BLaER1 treated with 17β-estradiol and CSF1 and Interleukin-3, amounts not matched to agents 10 nM and 100 nM (cell line): ENCODE results near the gene BTD.

Experiments
- H3K27ac ChIP-seq, 11 experiments: shearing (Covaris generic); formaldehyde crosslinking; 2 replicates each; pipeline ENCODE4 v1.8.1; 2022
- H3K27me3 ChIP-seq, 11 experiments: shearing (Covaris generic); formaldehyde crosslinking; 2 replicates each; pipeline ENCODE4 v1.8.1; 2022
- H3K36me3 ChIP-seq, 11 experiments: shearing (Covaris generic); formaldehyde crosslinking; 2 replicates each; pipeline ENCODE4 v1.8.1; 2022
- H3K4me1 ChIP-seq, 10 experiments: shearing (Covaris generic); formaldehyde crosslinking; 2 replicates each; pipeline ENCODE4 v1.8.1; 2022
- H3K4me2 ChIP-seq, 11 experiments: shearing (Covaris generic); formaldehyde crosslinking; 2 replicates each; pipeline ENCODE4 v1.8.1; 2022
- H3K4me3 ChIP-seq, 10 experiments: shearing (Covaris generic); formaldehyde crosslinking; 2 replicates each; pipeline ENCODE4 v1.8.1; 2022
- H3K9ac ChIP-seq, 11 experiments: shearing (Covaris generic); formaldehyde crosslinking; 2 replicates each; pipeline ENCODE4 v1.8.1; 2022
- H3K9me3 ChIP-seq, 11 experiments: shearing (Covaris generic); formaldehyde crosslinking; replicated peaks in 1 of 11; 2 replicates each; pipeline ENCODE4 v1.8.1; 2022
- H4K20me1 ChIP-seq, 11 experiments: shearing (Covaris generic); formaldehyde crosslinking; 2 replicates each; pipeline ENCODE4 v1.8.1; 2022
- Cebpa-rat ChIP-seq, 11 experiments: shearing (Covaris generic); IDR thresholded peaks; 2 replicates each; pipeline ENCODE4 v1.8.1; 2022

BTD gene

GRCh38 chr3:15659254-15659975 is 57.9 kb downstream of the BTD start:
- Histone ChIP-seq H3K4me3 (no peak overlapping the region), H4K20me1 (no peaks in the 10 kb centered on the region), H3K36me3 (peaks cover 0 to 12% (median 9%) of the 10 kb centered on the region in 11 experiments; a peak in 10 of 22 replicates), H3K4me1 (peaks cover 0 to 11% (median 8%) of the 10 kb centered on the region in 10 experiments; a peak in 9 of 20 replicates), H3K27ac (no peak overlapping the region), H3K9ac (no peak overlapping the region), H3K9me3 (peaks cover 33 to 50% (median 40%) of the 10 kb centered on the region in 11 experiments), H3K27me3 (no peaks in the 10 kb centered on the region), H3K4me2 (peak overlapping the region in 6 of 11 experiments; percentile 5 to 22 (median 11); a peak in 5 of 22 replicates)
- no peak for TF ChIP-seq Cebpa-rat (IDR thresholded peaks at IDR 0.05)

DNA sequence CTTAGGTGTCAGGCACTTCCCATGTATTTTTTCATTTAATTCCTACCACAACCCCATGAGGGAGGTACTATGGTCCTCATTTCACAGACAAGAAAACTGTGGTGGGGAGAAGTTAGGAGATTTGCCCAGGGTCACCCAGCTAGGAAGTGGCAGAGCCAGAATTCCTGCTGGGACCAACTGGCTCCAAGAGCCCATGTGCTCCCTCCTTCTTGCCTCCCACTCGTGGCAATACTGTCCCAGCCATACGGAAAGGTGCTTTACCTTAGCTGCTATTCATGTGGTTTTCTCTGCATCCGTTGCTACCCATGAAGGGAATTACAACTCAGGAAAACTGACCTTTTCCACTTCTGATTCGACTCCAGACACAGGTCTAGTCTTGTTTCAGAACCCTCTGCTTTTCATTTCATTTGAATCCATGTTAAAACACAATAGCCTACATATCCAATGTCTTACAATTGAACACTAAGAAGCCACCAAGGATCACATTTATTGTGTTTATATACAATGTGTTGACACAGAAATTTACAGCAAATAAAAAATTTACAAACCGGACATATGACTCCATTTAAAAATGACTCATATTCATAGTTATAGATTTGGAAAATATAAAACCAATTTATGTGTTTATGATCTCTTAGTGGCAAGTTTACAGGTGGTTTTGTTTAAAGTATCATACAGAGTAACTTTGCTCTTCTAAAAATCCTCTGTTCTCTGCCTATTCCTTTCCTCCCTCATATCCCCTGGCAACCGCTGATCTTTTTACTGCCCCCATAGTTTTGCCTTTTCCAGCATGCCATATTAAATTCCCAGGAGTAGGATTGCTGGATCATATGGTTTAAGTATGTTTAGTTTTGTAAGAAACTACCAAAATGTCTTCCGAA is 58.8 kb downstream of the BTD start:
- peaks cover 30 to 41% (median 32%) of the 10 kb centered on the region in 11 experiments for H3K9me3 ChIP-seq
- no peak overlapping the region for H3K4me3 ChIP-seq
- no peaks in the 10 kb centered on the region for H3K27me3 ChIP-seq
- H4K20me1 ChIP-seq: no peaks in the 10 kb centered on the region
- no peak for TF ChIP-seq Cebpa-rat (IDR thresholded peaks at IDR 0.05)
- H3K27ac ChIP-seq: no peak overlapping the region
- no peak overlapping the region for H3K9ac ChIP-seq
- H3K4me1 ChIP-seq: peaks cover 3 to 14% (median 8%) of the 10 kb centered on the region in 10 experiments; a peak in 14 of 20 replicates
- no peak overlapping the region for H3K4me2 ChIP-seq
- peaks cover 3 to 12% (median 9%) of the 10 kb centered on the region in 11 experiments; a peak in 10 of 22 replicates for H3K36me3 ChIP-seq

- no peak overlapping the region for H3K4me3 ChIP-seq
- H3K27ac ChIP-seq: no peak overlapping the region
- H4K20me1 ChIP-seq: no peaks in the 10 kb centered on the region
- peaks cover 0 to 2% (median 0%) of the 10 kb centered on the region in 11 experiments; a peak in 4 of 22 replicates for H3K9me3 ChIP-seq
- peaks cover 2 to 27% (median 12%) of the 10 kb centered on the region in 10 experiments; a peak in 16 of 20 replicates for H3K4me1 ChIP-seq
- H3K36me3 ChIP-seq: peaks cover 14 to 40% (median 29%) of the 10 kb centered on the region in 11 experiments; a peak in 21 of 22 replicates
- no peaks in the 10 kb centered on the region for H3K27me3 ChIP-seq
- no peak overlapping the region for H3K9ac ChIP-seq
- TF ChIP-seq Cebpa-rat (IDR thresholded peaks at IDR 0.05): no peak
- H3K4me2 ChIP-seq: no peak overlapping the region
These were observed 62.6 kb downstream of the BTD start for GRCh38 chr3:15664144-15664543.

GRCh38 chr3:15665510-15666150 is 64.1 kb downstream of the BTD start:
- Histone ChIP-seq H3K9ac (no peak overlapping the region), H3K27ac (no peak overlapping the region), H3K4me1 (peaks cover 0 to 20% (median 9%) of the 10 kb centered on the region in 10 experiments; a peak in 12 of 20 replicates), H3K4me2 (peak overlapping the region in 4 of 11 experiments; percentile 15 to 47 (median 28); a peak in 6 of 22 replicates), H3K4me3 (no peak overlapping the region), H3K9me3 (no peaks in the 10 kb centered on the region), H3K36me3 (peaks cover 29 to 55% (median 44%) of the 10 kb centered on the region in 11 experiments), H4K20me1 (no peaks in the 10 kb centered on the region), H3K27me3 (no peaks in the 10 kb centered on the region)
- TF ChIP-seq Cebpa-rat (IDR thresholded peaks at IDR 0.05): no peak

GRCh38 chr3:15666277-15666676 is 64.7 kb downstream of the BTD start:
- Histone ChIP-seq H3K27ac (no peak overlapping the region), H3K9me3 (no peaks in the 10 kb centered on the region), H3K27me3 (no peaks in the 10 kb centered on the region), H3K9ac (no peak overlapping the region), H3K4me1 (peaks cover 0 to 20% (median 9%) of the 10 kb centered on the region in 10 experiments; a peak in 12 of 20 replicates), H3K36me3 (peaks cover 35 to 62% (median 51%) of the 10 kb centered on the region in 11 experiments), H3K4me3 (no peak overlapping the region), H3K4me2 (no peak overlapping the region), H4K20me1 (no peaks in the 10 kb centered on the region)
- TF ChIP-seq Cebpa-rat (IDR thresholded peaks at IDR 0.05): no peak

DNA sequence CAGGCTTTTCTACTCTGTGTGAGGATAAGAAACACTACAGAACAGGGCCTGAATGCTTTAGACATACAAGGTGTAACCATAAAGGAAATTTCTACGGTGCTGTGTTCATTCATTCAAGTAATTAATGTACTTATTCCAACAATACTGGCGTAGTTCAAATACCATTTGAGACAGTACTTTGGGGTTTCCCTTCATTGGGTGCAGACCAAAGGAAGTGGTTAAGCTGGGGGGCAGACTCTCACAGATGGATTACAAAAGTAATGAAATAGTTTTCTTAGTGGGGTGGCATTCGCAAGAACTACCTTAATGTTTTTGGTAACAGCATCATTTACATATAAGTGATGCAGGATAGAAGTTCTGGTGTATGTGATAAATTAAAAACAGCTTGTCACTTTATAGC is 65.9 kb downstream of the BTD start:
- Histone ChIP-seq H3K4me3 (no peak overlapping the region), H3K9ac (no peak overlapping the region), H3K4me1 (peaks cover 0 to 20% (median 9%) of the 10 kb centered on the region in 10 experiments; a peak in 12 of 20 replicates), H3K9me3 (no peaks in the 10 kb centered on the region), H3K4me2 (peak overlapping the region in 6 of 11 experiments; percentile 19 to 44 (median 34); a peak in 7 of 22 replicates), H4K20me1 (no peaks in the 10 kb centered on the region), H3K27ac (no peak overlapping the region), H3K27me3 (no peaks in the 10 kb centered on the region), H3K36me3 (peaks cover 46 to 74% (median 63%) of the 10 kb centered on the region in 11 experiments)
- TF ChIP-seq Cebpa-rat (IDR thresholded peaks at IDR 0.05): no peak

GRCh38 chr3:15673536-15673935 is 72.0 kb downstream of the BTD start:
- Histone ChIP-seq H3K27me3 (no peaks in the 10 kb centered on the region), H3K4me3 (no peak overlapping the region), H4K20me1 (no peaks in the 10 kb centered on the region; a peak in 1 of 22 replicates), H3K27ac (no peak overlapping the region), H3K9ac (no peak overlapping the region), H3K9me3 (no peaks in the 10 kb centered on the region), H3K4me1 (no peaks in the 10 kb centered on the region), H3K4me2 (no peak overlapping the region), H3K36me3 (peaks cover 96 to 100% (median 99%) of the 10 kb centered on the region in 11 experiments)
- TF ChIP-seq Cebpa-rat (IDR thresholded peaks at IDR 0.05): no peak

DNA sequence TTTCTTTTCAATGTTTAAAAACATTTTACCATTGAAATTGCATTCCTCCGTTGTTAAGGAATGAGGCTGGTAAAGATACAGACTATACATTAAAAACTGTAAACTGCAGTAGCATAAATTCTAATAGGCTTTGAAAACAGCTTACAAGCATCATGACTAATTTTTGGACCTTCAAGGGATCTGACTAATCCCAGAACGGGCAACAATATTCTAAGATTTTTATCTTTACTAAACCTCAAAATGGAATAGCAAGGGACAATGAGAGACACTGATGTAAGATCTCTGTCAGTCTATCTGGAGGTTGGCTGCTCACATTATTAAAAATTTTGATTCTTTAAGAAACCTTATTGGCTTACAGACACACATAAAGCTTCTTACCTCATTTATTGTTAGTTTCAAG is 74.7 kb downstream of the BTD start:
- no peak overlapping the region for H3K27ac ChIP-seq

More for the DNA sequence above, 74.7 kb downstream of the BTD start:
- no peaks in the 10 kb centered on the region; a peak in 1 of 22 replicates for H4K20me1 ChIP-seq
- no peak overlapping the region for H3K9ac ChIP-seq
- no peaks in the 10 kb centered on the region for H3K9me3 ChIP-seq
- H3K27me3 ChIP-seq: no peaks in the 10 kb centered on the region
- H3K4me3 ChIP-seq: no peak overlapping the region
- TF ChIP-seq Cebpa-rat (IDR thresholded peaks at IDR 0.05): no peak
- H3K36me3 ChIP-seq: peaks cover 89 to 100% (median 100%) of the 10 kb centered on the region in 11 experiments
- no peak overlapping the region for H3K4me2 ChIP-seq
- no peaks in the 10 kb centered on the region; a peak in 1 of 20 replicates for H3K4me1 ChIP-seq
